GM23338 (cell line): ENCODE data around the gene CS. TPM values are rescaled to one million over a fixed set of nuclear protein-coding genes. Genes with fewer than 3 reads are reported as not detected.

Source experiments
- ATAC-seq: fragments of 200-7000 bp; cut with Tn5 transposase; 3 replicates; pipeline ENCODE4 v1.9.1; 2020
- DNase-seq: peaks from one replicate; pipeline ENCODE4 v3.0.0-alpha.2; 2015; ENCODE audit warnings: low spot score
- H2AFZ ChIP-seq: fragments of 200-600 bp; sonication (generic); 2 replicates; pipeline ENCODE4 v1.8.0; 2016; ENCODE audit warnings: antibody characterized with exemption, mild to moderate bottlenecking, moderate library complexity
- H3F3A ChIP-seq: fragments of 200-600 bp; sonication (generic); replicated peaks from 2 replicates; pipeline ENCODE4 v1.8.0; 2017; ENCODE audit warnings: antibody characterized with exemption, mixed run types, low read depth
- H3K27ac ChIP-seq: fragments of 200-600 bp; sonication (generic); 2 replicates; pipeline ENCODE4 v1.6.1; 2016; ENCODE audit warnings: low read depth
- H3K27me3 ChIP-seq: fragments of 200-600 bp; sonication (generic); 2 replicates; pipeline ENCODE4 v1.8.0; 2016; ENCODE audit warnings: mild to moderate bottlenecking, mixed run types, moderate library complexity; ENCODE audit not compliant: insufficient read depth
- H3K36me3 ChIP-seq: fragments of 200-600 bp; sonication (generic); 2 replicates; pipeline ENCODE4 v1.8.0; 2016; ENCODE audit warnings: mild to moderate bottlenecking; ENCODE audit not compliant: insufficient read depth
- H3K4me1 ChIP-seq: fragments of 200-600 bp; sonication (generic); 2 replicates; pipeline ENCODE4 v1.8.0; 2016; ENCODE audit warnings: mild to moderate bottlenecking, moderate library complexity; ENCODE audit not compliant: insufficient read depth
- H3K4me2 ChIP-seq: fragments of 200-600 bp; sonication (generic); 2 replicates; pipeline ENCODE4 v1.7.1; 2017; ENCODE audit warnings: mixed run types
- H3K4me3 ChIP-seq: fragments of 200-600 bp; sonication (generic); 2 replicates; pipeline ENCODE4 v1.6.1; 2016; ENCODE audit warnings: mixed run types
- H3K79me2 ChIP-seq: fragments of 200-600 bp; sonication (generic); replicated peaks from 2 replicates; pipeline ENCODE4 v1.8.0; 2017; ENCODE audit warnings: mild to moderate bottlenecking; ENCODE audit not compliant: insufficient read depth
- H3K9me2 ChIP-seq: fragments of 200-600 bp; sonication (generic); 2 replicates; pipeline ENCODE4 v1.8.0; 2017; ENCODE audit not compliant: insufficient read depth
- H4K20me1 ChIP-seq: fragments of 200-600 bp; sonication (generic); replicated peaks from 2 replicates; pipeline ENCODE4 v1.8.0; 2017; ENCODE audit warnings: mild to moderate bottlenecking; ENCODE audit not compliant: insufficient read depth
- H3K27ac Mint-ChIP-seq: 2 replicates; pipeline ENCODE4 v1.8.0; 2020; ENCODE audit warnings: inconsistent platforms, mild to moderate bottlenecking, moderate library complexity, mixed read lengths
- H3K27me3 Mint-ChIP-seq: 3 replicates; pipeline ENCODE4 v1.8.0; 2022; ENCODE audit warnings: low read depth, mild to moderate bottlenecking, moderate library complexity, mixed read lengths, inconsistent platforms; ENCODE audit not compliant: insufficient read depth, poor library complexity
- H3K36me3 Mint-ChIP-seq: 3 replicates; pipeline ENCODE4 v1.8.0; 2021; ENCODE audit warnings: low read depth, mild to moderate bottlenecking, inconsistent platforms, moderate library complexity, mixed read lengths
- H3K4me1 Mint-ChIP-seq: 3 replicates; pipeline ENCODE4 v1.8.0; 2020; ENCODE audit warnings: mild to moderate bottlenecking, inconsistent platforms, mixed read lengths
- H3K4me3 Mint-ChIP-seq: 3 replicates; pipeline ENCODE4 v1.8.0; 2021; ENCODE audit warnings: moderate library complexity, mild to moderate bottlenecking, inconsistent platforms, mixed read lengths
- H3K9me3 Mint-ChIP-seq: 3 replicates; pipeline ENCODE4 v1.8.0; 2020; ENCODE audit warnings: moderate library complexity, mild to moderate bottlenecking, inconsistent platforms, mixed read lengths
- CREB1 ChIP-seq: fragments of 250-450 bp; sonication (Bioruptor Pico); IDR thresholded peaks from 2 replicates; pipeline ENCODE4 v1.5.0; 2020; ENCODE audit warnings: low read depth, mild to moderate bottlenecking, moderate library complexity
- EZH2 ChIP-seq: fragments of 200-600 bp; sonication (generic); IDR thresholded peaks from one replicate; pipeline ENCODE4 v1.8.0; 2017; ENCODE audit warnings: antibody characterized with exemption, mild to moderate bottlenecking, low read depth; ENCODE audit not compliant: unreplicated experiment
- EZH2phosphoT487 ChIP-seq: fragments of 200-600 bp; sonication (generic); IDR thresholded peaks from one replicate; pipeline ENCODE4 v1.8.1; 2018; ENCODE audit warnings: antibody characterized with exemption; ENCODE audit not compliant: unreplicated experiment
- JUNB ChIP-seq: IDR thresholded peaks from one replicate; pipeline ENCODE4 v1.6.1; 2016; ENCODE audit warnings: antibody characterized with exemption; ENCODE audit not compliant: unreplicated experiment
- NANOG ChIP-seq: IDR thresholded peaks from 2 replicates; pipeline ENCODE4 v1.6.1; 2016; ENCODE audit warnings: antibody characterized with exemption, borderline replicate concordance
- POLR2AphosphoS5 ChIP-seq: IDR thresholded peaks from 2 replicates; pipeline ENCODE4 v1.6.1; 2016; ENCODE audit warnings: antibody characterized with exemption, low read depth
- STAT1 ChIP-seq: IDR thresholded peaks from one replicate; pipeline ENCODE4 v1.6.1; 2016; ENCODE audit warnings: antibody characterized with exemption; ENCODE audit not compliant: unreplicated experiment
- ZNF114 ChIP-seq: fragments of 250-450 bp; sonication (Bioruptor Pico); IDR thresholded peaks from 2 replicates; pipeline ENCODE4 v1.5.0; 2020; ENCODE audit warnings: mild to moderate bottlenecking, moderate library complexity
- ZNF331 ChIP-seq: fragments of 250-450 bp; sonication (Bioruptor Pico); IDR thresholded peaks from 2 replicates; pipeline ENCODE4 v1.5.0; 2020; ENCODE audit warnings: low read depth, mild to moderate bottlenecking, moderate library complexity
- polyA plus RNA-seq: library from polyadenylated mRNA; unstranded; fragments of >200 nt; fragmentation: Nextera tagmentation; extraction: Ambion mirVana; gene quantifications from 2 replicates; pipeline ENCODE4 v1.2.1, GENCODE V29; 2016
- total RNA-seq: library from RNA; depleted of rRNA; stranded (reverse); fragments of >200 nt; shearing (Covaris generic); gene quantifications from 2 replicates; pipeline ENCODE4 v1.2.3, GENCODE V29; 2014
- TF ChIP-seq, protein P1 (sequence below): IDR thresholded peaks from 2 replicates; pipeline ENCODE4 v1.6.1; 2016; ENCODE audit warnings: antibody characterized with exemption
- TF ChIP-seq, protein P2 (sequence below): IDR thresholded peaks from one replicate; pipeline ENCODE4 v1.6.1; 2018; ENCODE audit warnings: antibody characterized with exemption; ENCODE audit not compliant: unreplicated experiment
- TF ChIP-seq, protein P3 (sequence below), 2 experiments: fragments of 200-600 bp in 1 of 2; sonication (generic) in 1 of 2; conservative IDR thresholded peaks; 2 replicates each; pipeline versions ENCODE4 v1.5.1 to v1.6.1; 2016 to 2017; ENCODE audit warnings: antibody characterized with exemption in 2 of 2, low read depth in 2 of 2, mild to moderate bottlenecking in 2 of 2, moderate library complexity in 1 of 2
- TF ChIP-seq, protein P4 (sequence below): fragments of 250-450 bp; sonication (Bioruptor Pico); IDR thresholded peaks from 2 replicates; pipeline ENCODE4 v1.5.0; 2020; ENCODE audit warnings: mild to moderate bottlenecking, moderate library complexity

CS gene
- total and polyA plus RNA-seq, 2 experiments from 2014 or later: 63.3 to 166 TPM

DNA sequence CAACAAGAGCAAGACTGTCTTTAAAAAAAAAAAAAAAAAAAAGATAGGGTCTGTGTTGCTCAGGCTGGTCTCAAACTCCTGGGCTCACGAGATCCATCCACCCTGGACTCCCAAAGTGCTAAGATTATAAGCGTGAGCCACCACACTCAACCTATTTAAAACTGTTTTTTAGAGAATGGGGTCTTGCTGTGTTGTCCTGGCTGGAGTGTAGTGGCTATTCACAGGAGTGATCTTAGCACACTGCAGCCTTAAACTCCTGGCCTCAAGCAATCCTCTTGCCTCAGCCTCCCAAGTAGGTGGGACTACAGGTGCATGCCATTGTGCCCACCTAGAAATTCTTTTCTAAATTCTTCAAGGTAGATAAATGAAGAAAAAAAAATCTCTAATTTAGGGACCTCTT, 25.8 kb downstream of the CS start:
- no peaks in the 10 kb centered on the region for H3K9me3 Mint-ChIP-seq
- H3K27me3 Mint-ChIP-seq: no peaks in the 10 kb centered on the region
- Histone ChIP-seq H3K27ac (no peak overlapping the region), H3K27me3 (no peaks in the 10 kb centered on the region), H2AFZ (no peak overlapping the region), H3K4me2 (no peak overlapping the region), H4K20me1 (peaks cover 2% of the 10 kb centered on the region; the same call in 1 of the 2 replicates), H3K36me3 (peaks cover 47% of the 10 kb centered on the region), H3K4me3 (no peak overlapping the region), H3K9me2 (no peaks in the 10 kb centered on the region), H3K4me1 (no peaks in the 10 kb centered on the region), H3K79me2 (no peaks in the 10 kb centered on the region), H3F3A (peaks cover 31% of the 10 kb centered on the region)
- ATAC-seq (no peak), DNase-seq (no peak)
- TF ChIP-seq CREB1 (CRISPR knock-in tag) (no peak), POLR2AphosphoS5 (no peak), JUNB (no peak), STAT1 (no peak), NANOG (no peak), ZNF331 (CRISPR knock-in tag) (no peak), ZNF114 (CRISPR knock-in tag) (no peak), EZH2phosphoT487 (no peak), EZH2 (no peak)
- TF ChIP-seq, protein P1, sequence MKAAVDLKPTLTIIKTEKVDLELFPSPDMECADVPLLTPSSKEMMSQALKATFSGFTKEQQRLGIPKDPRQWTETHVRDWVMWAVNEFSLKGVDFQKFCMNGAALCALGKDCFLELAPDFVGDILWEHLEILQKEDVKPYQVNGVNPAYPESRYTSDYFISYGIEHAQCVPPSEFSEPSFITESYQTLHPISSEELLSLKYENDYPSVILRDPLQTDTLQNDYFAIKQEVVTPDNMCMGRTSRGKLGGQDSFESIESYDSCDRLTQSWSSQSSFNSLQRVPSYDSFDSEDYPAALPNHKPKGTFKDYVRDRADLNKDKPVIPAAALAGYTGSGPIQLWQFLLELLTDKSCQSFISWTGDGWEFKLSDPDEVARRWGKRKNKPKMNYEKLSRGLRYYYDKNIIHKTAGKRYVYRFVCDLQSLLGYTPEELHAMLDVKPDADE: no peak
- TF ChIP-seq, protein P2, sequence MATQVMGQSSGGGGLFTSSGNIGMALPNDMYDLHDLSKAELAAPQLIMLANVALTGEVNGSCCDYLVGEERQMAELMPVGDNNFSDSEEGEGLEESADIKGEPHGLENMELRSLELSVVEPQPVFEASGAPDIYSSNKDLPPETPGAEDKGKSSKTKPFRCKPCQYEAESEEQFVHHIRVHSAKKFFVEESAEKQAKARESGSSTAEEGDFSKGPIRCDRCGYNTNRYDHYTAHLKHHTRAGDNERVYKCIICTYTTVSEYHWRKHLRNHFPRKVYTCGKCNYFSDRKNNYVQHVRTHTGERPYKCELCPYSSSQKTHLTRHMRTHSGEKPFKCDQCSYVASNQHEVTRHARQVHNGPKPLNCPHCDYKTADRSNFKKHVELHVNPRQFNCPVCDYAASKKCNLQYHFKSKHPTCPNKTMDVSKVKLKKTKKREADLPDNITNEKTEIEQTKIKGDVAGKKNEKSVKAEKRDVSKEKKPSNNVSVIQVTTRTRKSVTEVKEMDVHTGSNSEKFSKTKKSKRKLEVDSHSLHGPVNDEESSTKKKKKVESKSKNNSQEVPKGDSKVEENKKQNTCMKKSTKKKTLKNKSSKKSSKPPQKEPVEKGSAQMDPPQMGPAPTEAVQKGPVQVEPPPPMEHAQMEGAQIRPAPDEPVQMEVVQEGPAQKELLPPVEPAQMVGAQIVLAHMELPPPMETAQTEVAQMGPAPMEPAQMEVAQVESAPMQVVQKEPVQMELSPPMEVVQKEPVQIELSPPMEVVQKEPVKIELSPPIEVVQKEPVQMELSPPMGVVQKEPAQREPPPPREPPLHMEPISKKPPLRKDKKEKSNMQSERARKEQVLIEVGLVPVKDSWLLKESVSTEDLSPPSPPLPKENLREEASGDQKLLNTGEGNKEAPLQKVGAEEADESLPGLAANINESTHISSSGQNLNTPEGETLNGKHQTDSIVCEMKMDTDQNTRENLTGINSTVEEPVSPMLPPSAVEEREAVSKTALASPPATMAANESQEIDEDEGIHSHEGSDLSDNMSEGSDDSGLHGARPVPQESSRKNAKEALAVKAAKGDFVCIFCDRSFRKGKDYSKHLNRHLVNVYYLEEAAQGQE: no peak
- TF ChIP-seq, protein P3, sequence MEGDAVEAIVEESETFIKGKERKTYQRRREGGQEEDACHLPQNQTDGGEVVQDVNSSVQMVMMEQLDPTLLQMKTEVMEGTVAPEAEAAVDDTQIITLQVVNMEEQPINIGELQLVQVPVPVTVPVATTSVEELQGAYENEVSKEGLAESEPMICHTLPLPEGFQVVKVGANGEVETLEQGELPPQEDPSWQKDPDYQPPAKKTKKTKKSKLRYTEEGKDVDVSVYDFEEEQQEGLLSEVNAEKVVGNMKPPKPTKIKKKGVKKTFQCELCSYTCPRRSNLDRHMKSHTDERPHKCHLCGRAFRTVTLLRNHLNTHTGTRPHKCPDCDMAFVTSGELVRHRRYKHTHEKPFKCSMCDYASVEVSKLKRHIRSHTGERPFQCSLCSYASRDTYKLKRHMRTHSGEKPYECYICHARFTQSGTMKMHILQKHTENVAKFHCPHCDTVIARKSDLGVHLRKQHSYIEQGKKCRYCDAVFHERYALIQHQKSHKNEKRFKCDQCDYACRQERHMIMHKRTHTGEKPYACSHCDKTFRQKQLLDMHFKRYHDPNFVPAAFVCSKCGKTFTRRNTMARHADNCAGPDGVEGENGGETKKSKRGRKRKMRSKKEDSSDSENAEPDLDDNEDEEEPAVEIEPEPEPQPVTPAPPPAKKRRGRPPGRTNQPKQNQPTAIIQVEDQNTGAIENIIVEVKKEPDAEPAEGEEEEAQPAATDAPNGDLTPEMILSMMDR (conservative IDR thresholded peaks at IDR 0.05; ENCODE audit: low read depth in 2 of 2): no peak
- TF ChIP-seq, protein P4, sequence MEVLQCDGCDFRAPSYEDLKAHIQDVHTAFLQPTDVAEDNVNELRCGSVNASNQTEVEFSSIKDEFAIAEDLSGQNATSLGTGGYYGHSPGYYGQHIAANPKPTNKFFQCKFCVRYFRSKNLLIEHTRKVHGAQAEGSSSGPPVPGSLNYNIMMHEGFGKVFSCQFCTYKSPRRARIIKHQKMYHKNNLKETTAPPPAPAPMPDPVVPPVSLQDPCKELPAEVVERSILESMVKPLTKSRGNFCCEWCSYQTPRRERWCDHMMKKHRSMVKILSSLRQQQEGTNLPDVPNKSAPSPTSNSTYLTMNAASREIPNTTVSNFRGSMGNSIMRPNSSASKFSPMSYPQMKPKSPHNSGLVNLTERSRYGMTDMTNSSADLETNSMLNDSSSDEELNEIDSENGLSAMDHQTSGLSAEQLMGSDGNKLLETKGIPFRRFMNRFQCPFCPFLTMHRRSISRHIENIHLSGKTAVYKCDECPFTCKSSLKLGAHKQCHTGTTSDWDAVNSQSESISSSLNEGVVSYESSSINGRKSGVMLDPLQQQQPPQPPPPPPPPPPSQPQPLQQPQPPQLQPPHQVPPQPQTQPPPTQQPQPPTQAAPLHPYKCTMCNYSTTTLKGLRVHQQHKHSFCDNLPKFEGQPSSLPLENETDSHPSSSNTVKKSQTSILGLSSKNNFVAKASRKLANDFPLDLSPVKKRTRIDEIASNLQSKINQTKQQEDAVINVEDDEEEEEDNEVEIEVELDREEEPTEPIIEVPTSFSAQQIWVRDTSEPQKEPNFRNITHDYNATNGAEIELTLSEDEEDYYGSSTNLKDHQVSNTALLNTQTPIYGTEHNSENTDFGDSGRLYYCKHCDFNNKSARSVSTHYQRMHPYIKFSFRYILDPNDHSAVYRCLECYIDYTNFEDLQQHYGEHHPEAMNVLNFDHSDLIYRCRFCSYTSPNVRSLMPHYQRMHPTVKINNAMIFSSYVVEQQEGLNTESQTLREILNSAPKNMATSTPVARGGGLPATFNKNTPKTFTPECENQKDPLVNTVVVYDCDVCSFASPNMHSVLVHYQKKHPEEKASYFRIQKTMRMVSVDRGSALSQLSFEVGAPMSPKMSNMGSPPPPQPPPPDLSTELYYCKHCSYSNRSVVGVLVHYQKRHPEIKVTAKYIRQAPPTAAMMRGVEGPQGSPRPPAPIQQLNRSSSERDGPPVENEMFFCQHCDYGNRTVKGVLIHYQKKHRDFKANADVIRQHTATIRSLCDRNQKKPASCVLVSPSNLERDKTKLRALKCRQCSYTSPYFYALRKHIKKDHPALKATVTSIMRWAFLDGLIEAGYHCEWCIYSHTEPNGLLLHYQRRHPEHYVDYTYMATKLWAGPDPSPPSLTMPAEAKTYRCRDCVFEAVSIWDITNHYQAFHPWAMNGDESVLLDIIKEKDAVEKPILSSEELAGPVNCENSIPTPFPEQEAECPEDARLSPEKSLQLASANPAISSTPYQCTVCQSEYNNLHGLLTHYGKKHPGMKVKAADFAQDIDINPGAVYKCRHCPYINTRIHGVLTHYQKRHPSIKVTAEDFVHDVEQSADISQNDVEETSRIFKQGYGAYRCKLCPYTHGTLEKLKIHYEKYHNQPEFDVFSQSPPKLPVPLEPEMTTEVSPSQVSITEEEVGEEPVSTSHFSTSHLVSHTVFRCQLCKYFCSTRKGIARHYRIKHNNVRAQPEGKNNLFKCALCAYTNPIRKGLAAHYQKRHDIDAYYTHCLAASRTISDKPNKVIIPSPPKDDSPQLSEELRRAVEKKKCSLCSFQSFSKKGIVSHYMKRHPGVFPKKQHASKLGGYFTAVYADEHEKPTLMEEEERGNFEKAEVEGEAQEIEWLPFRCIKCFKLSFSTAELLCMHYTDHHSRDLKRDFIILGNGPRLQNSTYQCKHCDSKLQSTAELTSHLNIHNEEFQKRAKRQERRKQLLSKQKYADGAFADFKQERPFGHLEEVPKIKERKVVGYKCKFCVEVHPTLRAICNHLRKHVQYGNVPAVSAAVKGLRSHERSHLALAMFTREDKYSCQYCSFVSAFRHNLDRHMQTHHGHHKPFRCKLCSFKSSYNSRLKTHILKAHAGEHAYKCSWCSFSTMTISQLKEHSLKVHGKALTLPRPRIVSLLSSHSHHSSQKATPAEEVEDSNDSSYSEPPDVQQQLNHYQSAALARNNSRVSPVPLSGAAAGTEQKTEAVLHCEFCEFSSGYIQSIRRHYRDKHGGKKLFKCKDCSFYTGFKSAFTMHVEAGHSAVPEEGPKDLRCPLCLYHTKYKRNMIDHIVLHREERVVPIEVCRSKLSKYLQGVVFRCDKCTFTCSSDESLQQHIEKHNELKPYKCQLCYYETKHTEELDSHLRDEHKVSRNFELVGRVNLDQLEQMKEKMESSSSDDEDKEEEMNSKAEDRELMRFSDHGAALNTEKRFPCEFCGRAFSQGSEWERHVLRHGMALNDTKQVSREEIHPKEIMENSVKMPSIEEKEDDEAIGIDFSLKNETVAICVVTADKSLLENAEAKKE (CRISPR knock-in tag): no peak
- H3K4me3 Mint-ChIP-seq: no peak overlapping the region
- peaks cover 82% of the 10 kb centered on the region for H3K36me3 Mint-ChIP-seq
- H3K4me1 Mint-ChIP-seq: no peaks in the 10 kb centered on the region
- H3K27ac Mint-ChIP-seq: no peak overlapping the region
